ENCODE results near the gene MT3.
A peak's percentile ranks its signal among the peaks of the same experiment; 100 is the strongest.
"Not testable (repeated sequence)": the region's sequence is repeated elsewhere in the genome, so short reads cannot be mapped to it uniquely, and the experiment has no call there.

The MT3 gene

GRCh38 chr16:56609463-56609921, 20.2 kb downstream of the MT3 start:
- DNase-seq (ENCODE audit: low read depth, low spot score) = peak; percentile 85

GRCh38 chr16:56610017-56610608, 20.8 kb downstream of the MT3 start:
- peak; percentile 73 for DNase-seq (ENCODE audit: low read depth, low spot score)

- no peak for DNase-seq (ENCODE audit: low read depth, low spot score)
Measured at GRCh38 chr16:56610609-56611111, 21.3 kb downstream of the MT3 start.

GRCh38 chr16:56611281-56611833, 22.0 kb downstream of the MT3 start:
- DNase-seq (ENCODE audit: low read depth, low spot score) = peak; percentile 30

- no peak for DNase-seq (ENCODE audit: low read depth, low spot score)
Measured at GRCh38 chr16:56613706-56614105, 24.4 kb downstream of the MT3 start.

GRCh38 chr16:56614549-56614991, 25.2 kb downstream of the MT3 start:
- DNase-seq (ENCODE audit: low read depth, low spot score) = peak; percentile 66

GRCh38 chr16:56615353-56615752, 26.0 kb downstream of the MT3 start:
- DNase-seq (ENCODE audit: low read depth, low spot score) = peak; percentile 38

- no peak for DNase-seq (ENCODE audit: low read depth, low spot score)
Measured at GRCh38 chr16:56616608-56617211, 27.4 kb downstream of the MT3 start.

GRCh38 chr16:56617212-56618085, 28.1 kb downstream of the MT3 start:
- DNase-seq (ENCODE audit: low read depth, low spot score) = peak; percentile 58

- no peak for DNase-seq (ENCODE audit: low read depth, low spot score)
Measured at GRCh38 chr16:56618138-56618537, 28.8 kb downstream of the MT3 start.

GRCh38 chr16:56620339-56620897, 31.1 kb downstream of the MT3 start:
- DNase-seq (ENCODE audit: low read depth, low spot score) = no peak

- DNase-seq (ENCODE audit: low read depth, low spot score) = not testable (repeated sequence)
Measured at GRCh38 chr16:56621665-56622445, 32.5 kb downstream of the MT3 start.

- not testable (repeated sequence) for DNase-seq (ENCODE audit: low read depth, low spot score)
Measured at GRCh38 chr16:56623184-56623583, 33.9 kb downstream of the MT3 start.

- DNase-seq (ENCODE audit: low read depth, low spot score) = no peak
Measured at GRCh38 chr16:56623637-56624036, 34.3 kb downstream of the MT3 start.

- DNase-seq (ENCODE audit: low read depth, low spot score) = peak; percentile 81
Measured at GRCh38 chr16:56625140-56625942, 36.0 kb downstream of the MT3 start, which contains the start of gene MT1E. MT1E (plus strand) TSS chr16:56625781; CDS start chr16:56625852, 71 bp downstream.

GRCh38 chr16:56625943-56626654, 36.8 kb downstream of the MT3 start:
- DNase-seq (ENCODE audit: low read depth, low spot score) = peak; percentile 73

- DNase-seq (ENCODE audit: low read depth, low spot score) = no peak
Measured at GRCh38 chr16:56626685-56627084, 37.4 kb downstream of the MT3 start.

GRCh38 chr16:56628486-56629350, 39.4 kb downstream of the MT3 start:
- DNase-seq (ENCODE audit: low read depth, low spot score) = no peak

Data from astrocyte of the hippocampus (primary cell).